Activated CD4-positive, alpha-beta T cell treated with anti-CD3 and anti-CD28 coated beads, Interleukin-2, amount 50 U/mL, for 1 hour (primary cell): Measurements from ENCODE around the gene SERPINB11.
"Not testable (repeated sequence)": the region's sequence is repeated elsewhere in the genome, so short reads cannot be mapped to it uniquely, and the experiment has no call there.

Experiments used
- DNase-seq: peaks from one replicate; pipeline ENCODE4 v3.0.0-alpha.2; 2020

Gene SERPINB11

DNA sequence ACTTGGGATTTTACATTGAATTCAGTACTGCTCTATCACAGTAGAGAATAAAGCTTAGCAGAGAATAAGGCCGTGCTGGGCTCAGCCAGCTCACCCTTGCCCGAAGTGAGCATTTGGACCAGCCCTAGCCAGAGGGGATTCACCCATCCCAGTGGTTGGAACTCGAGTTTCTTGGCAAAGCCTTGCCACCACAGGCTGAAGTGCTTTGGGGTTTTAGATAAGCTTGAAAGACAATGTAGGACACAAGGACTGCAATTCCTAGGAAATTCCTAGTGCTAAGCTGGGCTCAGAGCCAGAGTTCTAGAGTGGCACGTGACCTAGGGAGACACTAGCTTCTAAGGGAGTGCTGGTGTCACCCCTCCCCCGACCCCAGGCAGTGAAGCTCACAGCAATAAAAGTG, 28.0 kb downstream of the SERPINB11 start:
- DNase-seq: no peak

DNA sequence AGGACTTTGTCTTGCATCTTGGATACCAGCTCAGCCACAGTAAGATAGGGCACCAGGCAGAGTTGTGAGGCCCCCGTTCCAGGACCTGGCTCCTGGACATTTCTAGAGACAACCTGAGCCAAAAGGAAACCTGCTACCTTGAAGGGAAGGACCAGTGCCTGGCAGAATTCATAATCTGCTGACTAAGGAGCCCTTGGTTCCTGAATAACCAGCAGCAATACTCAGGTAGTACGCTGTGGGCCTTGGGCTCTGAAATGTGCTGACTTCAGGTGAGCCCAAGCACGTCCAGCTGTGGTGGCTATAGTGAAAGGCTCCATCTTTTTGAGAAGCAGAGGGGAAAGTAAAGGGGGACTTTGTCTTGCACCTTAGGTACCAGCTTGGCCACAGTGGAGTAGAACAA, 28.5 kb downstream of the SERPINB11 start:
- DNase-seq: no peak

GRCh38 chr18:63736876-63737275, 34.1 kb downstream of the SERPINB11 start:
- DNase-seq: no peak

GRCh38 chr18:63741769-63742168, 39.0 kb downstream of the SERPINB11 start:
- DNase-seq: no peak

GRCh38 chr18:63747006-63747405, 44.2 kb downstream of the SERPINB11 start:
- no peak for DNase-seq

GRCh38 chr18:63749489-63749888, 46.7 kb downstream of the SERPINB11 start:
- no peak for DNase-seq

DNA sequence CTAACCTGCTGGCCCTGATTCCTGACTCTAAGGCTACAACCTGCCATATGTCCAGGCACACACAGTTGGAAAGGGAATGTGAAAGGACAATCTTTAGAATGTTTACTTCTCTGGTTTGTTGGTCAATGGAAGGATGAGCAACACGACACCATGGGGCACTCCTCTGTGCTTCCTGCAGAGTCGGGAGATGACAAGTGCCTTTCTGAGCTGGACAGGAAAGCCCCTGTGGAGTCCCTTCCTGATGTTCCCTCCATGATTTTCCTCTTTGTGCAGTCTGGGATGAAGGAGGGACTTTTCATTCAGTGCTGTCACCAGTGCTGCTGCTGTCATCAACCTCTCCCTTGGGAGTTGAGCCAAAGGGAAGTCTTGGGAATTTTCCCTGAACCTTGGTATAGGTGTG, 49.9 kb downstream of the SERPINB11 start:
- no peak for DNase-seq

GRCh38 chr18:63753676-63754075, 50.9 kb downstream of the SERPINB11 start:
- no peak for DNase-seq

- DNase-seq: no peak
These were observed 54.8 kb downstream of the SERPINB11 start for GRCh38 chr18:63757541-63757940.

DNA sequence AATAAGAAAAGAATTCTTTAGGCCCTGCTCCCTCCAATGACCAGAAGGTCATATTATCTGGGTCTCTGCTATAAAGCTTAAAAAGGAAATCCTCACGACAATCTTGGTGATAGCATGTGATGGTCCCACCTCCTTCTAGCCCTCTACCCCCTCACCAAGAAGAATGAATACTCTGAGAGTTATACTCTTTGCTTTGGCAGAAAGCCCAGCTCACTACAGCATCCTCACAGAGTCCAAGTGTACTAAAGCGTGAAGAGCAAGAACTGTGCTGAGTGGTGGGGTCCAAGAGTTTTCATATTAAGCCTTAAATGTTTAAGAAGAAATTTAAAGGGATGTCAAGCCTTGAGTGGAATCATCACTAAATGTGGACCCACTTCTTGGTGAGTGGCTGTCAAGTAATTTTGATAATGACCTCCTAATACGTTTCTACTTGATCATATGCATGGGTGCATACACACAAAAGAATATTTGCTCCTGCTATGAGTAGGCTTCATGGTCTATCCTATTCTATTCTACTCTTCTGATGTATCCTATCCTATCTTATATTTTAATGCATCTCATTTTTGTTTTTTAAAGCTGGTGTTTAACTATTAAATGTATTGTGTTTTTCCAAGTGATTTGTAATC, 56.0 kb downstream of the SERPINB11 start:
- no peak for DNase-seq

GRCh38 chr18:63759786-63760185, 57.0 kb downstream of the SERPINB11 start:
- DNase-seq: not testable (repeated sequence)

GRCh38 chr18:63762518-63762917, 59.8 kb downstream of the SERPINB11 start:
- no peak for DNase-seq

DNA sequence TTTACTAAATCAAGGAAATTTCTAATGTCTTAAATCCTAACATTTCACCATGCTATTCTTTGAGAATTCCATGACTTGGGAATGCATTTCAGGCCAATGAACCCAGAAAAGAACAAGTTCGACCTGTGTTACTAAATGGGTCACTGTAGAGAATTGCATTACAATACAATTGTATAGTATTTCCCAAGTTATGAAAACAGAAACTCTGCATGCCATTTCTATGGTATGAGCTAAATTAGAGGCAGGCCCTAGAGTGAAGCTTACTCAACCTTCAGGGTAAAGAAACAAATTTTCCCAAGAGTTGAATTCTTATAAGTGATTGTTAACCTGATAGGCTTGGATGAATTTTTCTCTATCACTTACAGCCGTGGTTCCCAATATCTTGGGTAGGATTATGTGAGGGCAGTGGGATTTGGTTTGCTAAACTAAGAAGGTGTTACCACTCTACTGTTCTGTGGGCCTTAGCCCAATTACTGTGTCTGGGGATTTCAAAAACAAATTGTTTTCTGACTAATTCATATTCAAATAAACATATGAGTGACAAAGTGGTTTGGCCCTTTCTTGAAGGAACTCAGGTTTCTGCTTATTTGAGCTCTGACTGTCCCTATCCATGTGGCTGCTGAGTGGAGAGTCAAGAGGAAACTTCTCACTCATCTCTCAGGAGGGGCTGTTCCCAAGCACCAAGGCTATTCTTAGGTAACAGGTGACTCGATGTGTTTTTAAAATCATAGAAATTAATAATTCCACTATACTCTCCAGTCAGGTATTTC, 61.3 kb downstream of the SERPINB11 start:
- DNase-seq: no peak

- DNase-seq: no peak
These were observed 63.1 kb downstream of the SERPINB11 start for GRCh38 chr18:63765837-63766236.
